K562 (cell line): ENCODE measurements around the gene EXD2.

Source experiments
- CTCF ChIP-seq, 3 experiments: IDR thresholded peaks in 2 of 3; conservative IDR thresholded peaks in 1 of 3; 2 replicates each; pipeline ENCODE4 v1.5.1; 2011 to 2012; ENCODE audit warnings: low read length in 3 of 3, mild to moderate bottlenecking in 3 of 3, control low read depth in 2 of 3, improper control_type of control experiment in 1 of 3, inconsistent platforms in 1 of 3, low read depth in 1 of 3, mixed read lengths in 1 of 3, moderate library complexity in 1 of 3; ENCODE audit not compliant: insufficient read depth in 2 of 3
- FOXP1 ChIP-seq: sonication (generic); formaldehyde crosslinking; IDR thresholded peaks from 2 replicates; pipeline ENCODE4 v1.8.0; 2022; ENCODE audit warnings: mild to moderate bottlenecking, missing genetic modification reagents
- GABPA ChIP-seq: fragments of 200-800 bp; sonication (Bioruptor generic); conservative IDR thresholded peaks from 2 replicates; pipeline ENCODE4 v1.6.1; 2016; ENCODE audit warnings: low read depth, missing genetic modification characterization, missing compliant biosample characterization
- NR3C1 ChIP-seq: sonication (generic); formaldehyde crosslinking; IDR thresholded peaks from 2 replicates; pipeline ENCODE4 v1.8.1; 2022; ENCODE audit warnings: missing genetic modification reagents
- POLR2A ChIP-seq: fragments of 450-650 bp; conservative IDR thresholded peaks from 2 replicates; pipeline ENCODE4 v1.6.1; 2016
- ZNF584 ChIP-seq: fragments of 200-800 bp; sonication (Bioruptor generic); IDR thresholded peaks from 2 replicates; pipeline ENCODE4 v1.6.1; 2016; ENCODE audit warnings: low read depth, mild to moderate bottlenecking, missing genetic modification characterization, missing compliant biosample characterization
- ZNF668 ChIP-seq: fragments of 250-450 bp; sonication (Bioruptor Pico); IDR thresholded peaks from 2 replicates; pipeline ENCODE4 v1.8.0; 2022; ENCODE audit warnings: mild to moderate bottlenecking, inconsistent platforms
- TF ChIP-seq, protein P1 (sequence below): sonication (generic); formaldehyde crosslinking; IDR thresholded peaks from 2 replicates; pipeline ENCODE4 v1.8.1; 2023; ENCODE audit warnings: mild to moderate bottlenecking, missing genetic modification reagents, moderate library complexity

DNA sequence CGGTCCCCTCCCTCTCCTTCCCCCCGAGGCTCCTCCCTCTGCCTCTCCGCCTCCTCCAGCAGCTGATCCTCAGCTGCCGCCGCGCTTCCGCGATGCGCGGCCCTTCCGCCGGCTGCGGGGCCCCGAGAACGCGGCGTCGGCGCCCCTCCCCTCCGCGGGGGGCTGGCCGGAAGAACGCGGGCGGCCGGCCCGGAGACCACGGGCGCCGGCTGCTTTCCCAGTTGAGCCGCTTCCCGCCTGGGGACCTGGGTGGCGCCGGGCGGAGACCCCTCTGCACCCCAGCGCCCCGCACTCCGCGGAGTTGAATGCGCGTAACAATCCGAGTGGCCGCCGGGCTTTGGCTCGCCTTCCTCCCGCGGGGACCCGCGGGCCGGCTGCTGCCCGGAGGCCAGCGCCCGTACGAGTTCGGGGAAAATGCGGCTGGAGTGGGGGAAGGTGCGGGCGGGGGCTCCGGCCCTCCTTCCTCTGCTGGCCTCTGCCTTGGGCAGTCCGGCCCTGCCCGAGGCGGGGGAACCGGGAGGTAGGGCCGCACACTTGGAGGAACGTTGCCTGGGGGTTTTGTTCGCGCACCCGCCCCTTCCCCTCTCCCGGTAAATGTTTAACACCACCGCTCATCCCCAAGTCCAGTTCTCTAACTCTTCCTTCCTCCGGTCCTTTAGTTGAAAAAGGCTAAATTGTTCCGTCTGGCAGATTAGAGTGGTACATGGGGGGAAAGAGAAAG, 38.0 kb upstream of the EXD2 start:
- TF ChIP-seq CTCF (IDR thresholded peaks at IDR 0.05 in 2 of 3, conservative IDR thresholded peaks at IDR 0.05 in 1 of 3; ENCODE audit: insufficient read depth in 2 of 3, low read depth in 1 of 3, low read length in 3 of 3), result no peak
- no peak for TF ChIP-seq ZNF584 (CRISPR knock-in tag)
- peak; percentile 80 for TF ChIP-seq GABPA (tag)
- TF ChIP-seq, protein P1, sequence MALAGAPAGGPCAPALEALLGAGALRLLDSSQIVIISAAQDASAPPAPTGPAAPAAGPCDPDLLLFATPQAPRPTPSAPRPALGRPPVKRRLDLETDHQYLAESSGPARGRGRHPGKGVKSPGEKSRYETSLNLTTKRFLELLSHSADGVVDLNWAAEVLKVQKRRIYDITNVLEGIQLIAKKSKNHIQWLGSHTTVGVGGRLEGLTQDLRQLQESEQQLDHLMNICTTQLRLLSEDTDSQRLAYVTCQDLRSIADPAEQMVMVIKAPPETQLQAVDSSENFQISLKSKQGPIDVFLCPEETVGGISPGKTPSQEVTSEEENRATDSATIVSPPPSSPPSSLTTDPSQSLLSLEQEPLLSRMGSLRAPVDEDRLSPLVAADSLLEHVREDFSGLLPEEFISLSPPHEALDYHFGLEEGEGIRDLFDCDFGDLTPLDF (CRISPR knock-in tag), result no peak
- TF ChIP-seq ZNF668, result no peak
- no peak for TF ChIP-seq FOXP1 (CRISPR knock-in tag)
- TF ChIP-seq NR3C1, result no peak
- TF ChIP-seq POLR2A, result peak; percentile 62
